Epithelial cell of esophagus (primary cell): ENCODE results near the gene CHST15.

ENCODE experiments used
- DNase-seq: peaks from one replicate; pipeline ENCODE4 v3.0.0; 2010; ENCODE audit warnings: low read depth
- H3K4me3 ChIP-seq: 2 replicates; pipeline ENCODE4 v1.5.1; 2011; ENCODE audit warnings: mild to moderate bottlenecking, low read length, control low read depth
- TF ChIP-seq, protein P1 (sequence below): IDR thresholded peaks from 2 replicates; pipeline ENCODE4 v1.5.1; 2011; ENCODE audit warnings: low read depth, mild to moderate bottlenecking, low read length, control low read depth, inconsistent platforms; ENCODE audit not compliant: insufficient read depth; ENCODE audit errors: missing control alignments

Gene CHST15

DNA sequence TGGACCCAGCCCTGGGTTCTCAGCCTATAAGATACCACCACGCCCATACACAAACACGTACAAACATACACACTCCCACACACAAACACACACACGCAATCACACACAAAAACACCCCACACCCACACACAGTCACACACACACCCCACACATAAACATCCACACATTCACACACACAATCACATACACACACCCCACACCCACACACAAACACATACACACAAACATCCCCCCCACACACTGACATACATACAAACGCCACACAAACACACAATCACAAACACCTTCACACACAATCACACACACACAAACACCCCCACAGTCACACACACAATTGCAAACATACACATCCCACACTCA lies 122.5 kb downstream of the CHST15 start:
- TF ChIP-seq, protein P1, sequence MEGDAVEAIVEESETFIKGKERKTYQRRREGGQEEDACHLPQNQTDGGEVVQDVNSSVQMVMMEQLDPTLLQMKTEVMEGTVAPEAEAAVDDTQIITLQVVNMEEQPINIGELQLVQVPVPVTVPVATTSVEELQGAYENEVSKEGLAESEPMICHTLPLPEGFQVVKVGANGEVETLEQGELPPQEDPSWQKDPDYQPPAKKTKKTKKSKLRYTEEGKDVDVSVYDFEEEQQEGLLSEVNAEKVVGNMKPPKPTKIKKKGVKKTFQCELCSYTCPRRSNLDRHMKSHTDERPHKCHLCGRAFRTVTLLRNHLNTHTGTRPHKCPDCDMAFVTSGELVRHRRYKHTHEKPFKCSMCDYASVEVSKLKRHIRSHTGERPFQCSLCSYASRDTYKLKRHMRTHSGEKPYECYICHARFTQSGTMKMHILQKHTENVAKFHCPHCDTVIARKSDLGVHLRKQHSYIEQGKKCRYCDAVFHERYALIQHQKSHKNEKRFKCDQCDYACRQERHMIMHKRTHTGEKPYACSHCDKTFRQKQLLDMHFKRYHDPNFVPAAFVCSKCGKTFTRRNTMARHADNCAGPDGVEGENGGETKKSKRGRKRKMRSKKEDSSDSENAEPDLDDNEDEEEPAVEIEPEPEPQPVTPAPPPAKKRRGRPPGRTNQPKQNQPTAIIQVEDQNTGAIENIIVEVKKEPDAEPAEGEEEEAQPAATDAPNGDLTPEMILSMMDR: no peak
- no peak for DNase-seq
- no peak overlapping the region for H3K4me3 ChIP-seq

DNA sequence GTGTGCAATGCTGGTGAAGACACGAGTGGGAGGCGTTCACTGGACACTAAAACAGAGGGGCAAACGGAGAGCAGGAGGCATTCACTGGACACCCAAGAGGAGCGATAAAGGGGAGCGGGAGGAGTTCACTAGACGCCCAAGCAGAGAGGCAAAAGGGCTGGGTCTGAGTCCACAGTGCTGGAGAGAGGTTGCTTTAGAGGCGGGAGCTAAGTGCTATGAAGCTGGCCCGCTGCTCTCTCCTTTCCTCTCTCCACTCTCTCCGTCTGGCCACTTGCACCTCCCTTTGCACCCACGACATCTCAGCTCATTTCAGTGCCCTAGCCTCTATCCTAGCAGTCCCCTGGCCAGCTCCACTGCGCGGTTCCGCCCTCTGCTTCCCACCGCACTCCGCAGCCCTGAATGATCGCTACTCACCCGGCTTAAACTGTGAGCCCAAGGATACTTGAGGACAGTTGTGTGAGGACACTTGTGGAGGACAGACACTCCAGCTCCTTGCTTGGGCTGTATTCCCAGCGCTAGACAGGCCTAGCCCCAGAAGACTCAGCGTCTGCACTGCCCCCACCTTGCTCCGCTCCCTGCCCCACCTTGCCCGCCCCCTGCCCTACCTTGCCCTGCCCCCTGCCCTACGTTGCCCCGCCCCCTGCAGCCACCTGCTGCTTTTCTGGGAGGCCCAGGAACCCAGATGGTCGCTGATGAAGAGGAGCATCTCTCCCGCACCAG lies 123.0 kb downstream of the CHST15 start:
- TF ChIP-seq, protein P1: no peak
- no peak overlapping the region for H3K4me3 ChIP-seq
- no peak for DNase-seq

DNA sequence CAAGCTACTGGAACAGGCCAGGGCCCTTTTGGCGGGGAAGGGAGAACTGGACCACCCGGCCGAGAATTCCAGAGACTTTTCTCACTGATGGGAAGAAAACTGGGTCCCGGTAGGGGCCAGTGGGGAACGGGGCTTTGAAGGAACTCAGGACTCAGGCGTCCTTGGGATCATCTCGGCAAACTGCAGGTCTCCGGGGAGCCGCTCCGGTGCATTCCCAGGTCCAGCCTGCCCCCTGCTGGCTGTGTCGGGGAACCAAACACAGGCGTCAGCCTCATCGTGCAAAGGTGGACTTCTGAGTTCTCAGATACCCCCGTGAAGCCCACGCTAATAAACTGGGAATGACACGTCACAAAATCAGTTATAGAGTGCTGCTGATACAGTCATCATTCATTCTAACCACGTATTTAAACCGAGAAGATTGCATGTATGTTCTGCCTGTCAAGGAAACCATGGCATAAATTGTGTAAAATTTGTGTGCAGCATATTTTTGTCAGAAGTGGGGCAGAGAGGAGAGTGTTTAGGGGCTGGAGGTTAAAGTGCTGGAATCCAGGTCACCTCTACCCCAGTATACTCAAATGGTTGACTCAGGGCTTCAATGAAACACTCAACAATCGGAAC lies 125.7 kb downstream of the CHST15 start:
- peak; percentile 55 for DNase-seq
- H3K4me3 ChIP-seq: no peak overlapping the region
- TF ChIP-seq, protein P1: peak; percentile 90

DNA sequence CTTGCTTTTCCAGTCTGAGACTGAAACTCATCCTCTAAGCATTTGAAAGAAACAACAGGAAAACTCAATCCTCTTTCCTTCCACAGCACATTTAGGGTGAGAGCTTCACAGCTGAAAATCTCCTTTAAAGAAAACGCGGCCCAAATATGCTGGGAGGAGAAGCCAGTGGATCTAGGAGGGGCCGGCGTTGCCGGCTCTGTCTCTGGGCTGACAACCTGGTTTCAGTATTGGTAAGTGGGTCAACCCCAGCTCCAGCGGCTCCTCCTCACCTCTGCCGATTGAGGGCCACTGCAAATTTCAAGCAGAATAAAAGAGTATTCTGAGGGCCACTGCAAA lies 126.5 kb downstream of the CHST15 start:
- no peak overlapping the region for H3K4me3 ChIP-seq
- TF ChIP-seq, protein P1: no peak
- DNase-seq: no peak

DNA sequence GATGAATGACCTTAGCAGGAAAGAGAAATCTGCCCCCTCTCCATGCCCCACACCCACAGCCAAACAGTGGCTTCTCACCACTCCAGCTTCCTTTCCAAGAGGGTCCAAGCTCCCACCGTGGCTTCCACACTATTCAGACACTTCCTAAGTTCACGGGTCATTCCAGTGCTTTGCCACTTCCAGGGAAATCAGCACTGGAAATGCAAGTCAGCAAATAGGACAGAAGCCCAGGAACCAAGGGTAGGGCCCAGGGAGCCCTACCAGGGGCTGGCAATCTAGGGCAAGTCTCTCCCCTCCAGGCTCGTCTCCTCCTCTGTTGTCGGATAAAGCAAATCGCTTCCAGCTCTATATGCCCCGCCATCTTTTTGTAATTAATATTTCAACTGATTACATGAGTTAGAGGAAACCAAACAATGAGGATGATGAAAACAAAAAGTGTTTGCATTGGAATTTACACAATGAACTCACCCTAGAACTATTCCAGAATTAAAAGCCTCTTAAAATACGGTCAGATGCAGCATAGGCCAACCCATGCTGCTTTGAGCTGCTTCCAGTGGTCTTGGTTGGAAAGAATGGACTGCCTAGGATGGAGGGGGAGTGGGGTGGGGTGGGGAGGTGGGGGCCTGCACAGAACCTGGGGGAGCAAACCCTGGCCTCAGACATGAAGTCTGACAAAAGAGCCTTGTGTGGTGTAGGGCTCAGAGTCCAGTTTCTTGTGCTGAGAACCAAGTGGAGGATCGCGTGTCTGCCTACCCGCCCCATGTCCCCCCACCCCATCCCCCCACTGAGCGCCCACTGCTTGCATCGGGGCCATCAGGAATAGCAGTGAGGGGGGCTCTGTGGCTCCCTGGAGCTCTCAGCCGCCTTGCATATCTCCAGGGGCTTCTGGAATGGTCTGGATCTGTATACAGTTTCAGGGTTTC lies 127.2 kb downstream of the CHST15 start:
- no peak overlapping the region for H3K4me3 ChIP-seq
- DNase-seq: no peak
- TF ChIP-seq, protein P1: no peak

DNA sequence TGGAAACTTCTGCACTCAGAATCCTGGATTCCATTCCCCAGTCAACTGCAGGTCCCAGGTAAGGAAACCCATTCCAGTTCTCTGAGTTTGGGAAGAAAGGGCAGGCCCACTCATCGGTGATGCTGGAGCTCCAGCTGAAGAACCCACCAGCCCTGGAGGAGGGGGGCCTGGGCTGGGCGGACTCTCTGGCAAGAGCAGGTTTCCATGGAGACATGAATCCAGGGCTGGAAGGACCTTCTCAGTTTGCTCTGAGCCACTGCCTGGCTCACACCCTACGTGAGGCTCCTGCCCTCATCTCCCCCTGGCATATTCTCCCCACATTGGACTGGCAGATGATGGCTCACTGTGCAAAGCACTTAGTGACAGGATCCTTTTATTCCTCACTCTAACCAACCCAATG lies 128.4 kb downstream of the CHST15 start:
- H3K4me3 ChIP-seq: no peak overlapping the region
- DNase-seq: no peak
- TF ChIP-seq, protein P1: no peak
